ENCODE data around the gene ARHGAP45. TPM values are rescaled to one million over a fixed set of nuclear protein-coding genes. Genes with fewer than 3 reads are reported as not detected.
A peak's percentile ranks its signal among the peaks of the same experiment; 100 is the strongest.

Gene ARHGAP45
- total RNA-seq, 2 donors from 2014 or later, result 13.2 to 23.4 TPM

- Histone ChIP-seq H3K9me3 (no peaks in the 10 kb centered on the region), H3K36me3 (replicated peaks in 1 of 2; ENCODE audit: insufficient read depth in 1 of 2, low read depth in 2 of 2) (no peaks in the 10 kb centered on the region), H3K27me3 (no peaks in the 10 kb centered on the region), H3K4me1 (no peaks in the 10 kb centered on the region), H3K27ac (no peak overlapping the region), H3K4me3 (no peak overlapping the region)
- intact Hi-C loops (cut with DNase I), result no loop called here
- WGBS, 2 donors, result 88 to 97% methylated on average over 2 of the region's 5 CpGs
- TF ChIP-seq CTCF (IDR thresholded peaks at IDR 0.05), result no peak
- TF ChIP-seq POLR2A (IDR thresholded peaks at IDR 0.05), result no peak
- ATAC-seq (no peak), DNase-seq (no peak)
These were observed 14.5 kb upstream of the ARHGAP45 start for GRCh38 chr19:1052349-1052975.

DNA sequence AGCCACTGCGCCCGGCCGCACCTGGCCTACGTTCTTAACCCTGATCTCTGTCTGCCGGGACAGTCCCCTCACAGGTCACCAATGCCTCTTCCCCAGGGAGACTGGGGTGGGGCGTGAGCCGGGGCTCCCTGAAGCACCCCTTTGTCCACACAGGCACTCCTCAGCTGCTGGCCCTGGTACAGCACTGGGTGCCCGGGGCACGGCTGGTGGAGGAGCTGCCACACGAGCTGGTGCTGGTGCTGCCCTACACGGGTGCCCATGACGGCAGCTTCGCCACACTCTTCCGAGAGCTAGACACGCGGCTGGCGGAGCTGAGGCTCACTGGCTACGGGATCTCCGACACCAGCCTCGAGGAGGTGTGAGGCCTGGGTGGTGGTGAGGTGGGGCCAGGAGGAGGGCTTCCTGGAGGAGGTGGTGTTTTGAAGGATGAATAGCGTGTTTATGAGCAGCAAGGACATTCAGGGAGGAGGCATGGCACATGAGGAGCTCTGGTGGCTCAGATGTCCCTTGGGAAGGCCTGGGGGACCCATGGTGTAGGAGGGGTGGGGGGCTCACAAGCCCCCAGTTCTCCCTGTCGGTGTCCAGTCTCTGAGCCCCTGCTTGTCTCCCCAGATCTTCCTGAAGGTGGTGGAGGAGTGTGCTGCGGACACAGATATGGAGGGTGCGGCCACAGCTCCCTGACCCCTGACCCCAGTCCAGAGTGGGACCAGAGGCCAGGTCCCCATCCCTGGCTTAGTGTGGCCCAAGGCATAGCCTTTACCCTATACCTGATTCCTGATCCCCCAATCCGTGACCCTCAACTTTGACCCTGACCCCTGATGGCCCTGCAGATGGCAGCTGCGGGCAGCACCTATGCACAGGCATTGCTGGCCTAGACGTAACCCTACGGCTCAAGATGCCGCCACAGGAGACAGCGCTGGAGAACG, 13.5 kb upstream of the ARHGAP45 start:
- Histone ChIP-seq H3K27ac (no peak overlapping the region), H3K9me3 (no peaks in the 10 kb centered on the region), H3K4me3 (no peak overlapping the region), H3K36me3 (replicated peaks in 1 of 2; ENCODE audit: insufficient read depth in 1 of 2, low read depth in 2 of 2) (no peaks in the 10 kb centered on the region), H3K4me1 (no peaks in the 10 kb centered on the region), H3K27me3 (no peaks in the 10 kb centered on the region)
- ATAC-seq, result no peak
- WGBS, 2 donors, result 95% methylated on average over 23 to 31 of the region's 31 CpGs
- TF ChIP-seq CTCF (IDR thresholded peaks at IDR 0.05) (no peak), POLR2A (IDR thresholded peaks at IDR 0.05) (no peak)
- intact Hi-C loops (cut with DNase I), result no loop called here
- DNase-seq, result no peak

DNA sequence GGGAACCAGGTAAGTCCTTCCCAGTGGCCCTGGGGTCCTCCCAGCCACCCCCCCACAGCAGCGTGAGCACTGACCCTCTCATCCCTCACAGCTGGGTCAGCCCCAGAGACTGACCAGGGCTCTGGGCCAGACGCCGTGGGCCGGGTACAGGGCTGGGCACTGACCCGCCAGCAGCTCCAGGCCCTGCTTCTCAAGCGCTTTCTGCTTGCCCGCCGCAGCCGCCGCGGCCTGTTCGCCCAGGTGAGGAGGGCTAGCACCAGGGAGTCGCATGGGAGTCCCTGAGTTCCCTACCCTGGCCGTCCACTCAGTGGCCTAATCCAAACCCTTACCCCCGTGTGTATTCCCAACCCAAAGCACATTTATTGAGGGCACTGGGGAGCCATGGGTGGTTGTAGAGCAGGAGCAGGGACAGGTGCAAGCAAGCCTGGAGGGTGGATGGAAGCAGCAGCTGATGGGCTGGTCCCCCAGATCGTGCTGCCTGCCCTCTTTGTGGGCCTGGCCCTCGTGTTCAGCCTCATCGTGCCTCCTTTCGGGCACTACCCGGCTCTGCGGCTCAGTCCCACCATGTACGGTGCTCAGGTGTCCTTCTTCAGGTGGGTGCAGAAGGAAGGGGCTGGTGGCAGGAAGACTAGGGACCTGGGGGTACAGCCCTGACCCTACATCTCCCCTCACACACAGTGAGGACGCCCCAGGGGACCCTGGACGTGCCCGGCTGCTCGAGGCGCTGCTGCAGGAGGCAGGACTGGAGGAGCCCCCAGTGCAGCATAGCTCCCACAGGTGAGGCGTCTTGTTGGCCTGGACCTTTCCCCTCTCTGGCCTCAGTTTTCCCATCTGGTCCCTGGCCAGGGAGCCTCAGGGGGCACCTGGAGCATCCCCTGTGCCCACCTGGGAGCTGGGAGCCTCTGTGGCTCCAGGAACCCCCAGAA, 12.6 kb upstream of the ARHGAP45 start:
- 90 to 95% methylated on average over 7 to 28 of the region's 28 CpGs for WGBS, 2 donors
- ATAC-seq (peak; percentile 4), DNase-seq (no peak)
- no peak overlapping the region for H3K27ac ChIP-seq
- H3K4me1 ChIP-seq, result no peaks in the 10 kb centered on the region
- no peaks in the 10 kb centered on the region for H3K27me3 ChIP-seq
- no peak for TF ChIP-seq CTCF (IDR thresholded peaks at IDR 0.05)
- no peak for TF ChIP-seq POLR2A (IDR thresholded peaks at IDR 0.05)
- intact Hi-C loops (cut with DNase I), result no loop called here
- no peaks in the 10 kb centered on the region for H3K36me3 ChIP-seq (replicated peaks in 1 of 2; ENCODE audit: insufficient read depth in 1 of 2, low read depth in 2 of 2)
- no peaks in the 10 kb centered on the region for H3K9me3 ChIP-seq
- H3K4me3 ChIP-seq, result no peak overlapping the region

DNA sequence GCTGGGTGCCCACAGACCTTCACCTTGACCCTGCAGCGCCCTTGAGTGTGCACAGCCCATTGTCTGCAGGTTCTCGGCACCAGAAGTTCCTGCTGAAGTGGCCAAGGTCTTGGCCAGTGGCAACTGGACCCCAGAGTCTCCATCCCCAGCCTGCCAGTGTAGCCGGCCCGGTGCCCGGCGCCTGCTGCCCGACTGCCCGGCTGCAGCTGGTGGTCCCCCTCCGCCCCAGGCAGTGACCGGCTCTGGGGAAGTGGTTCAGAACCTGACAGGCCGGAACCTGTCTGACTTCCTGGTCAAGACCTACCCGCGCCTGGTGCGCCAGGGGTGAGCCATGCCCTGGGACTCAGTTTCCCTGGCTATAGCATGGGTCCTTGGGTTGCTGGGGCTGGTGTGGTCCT, 11.9 kb upstream of the ARHGAP45 start:
- no peaks in the 10 kb centered on the region for H3K4me1 ChIP-seq
- WGBS, 2 donors, result 93 to 97% methylated on average over 3 to 11 of the region's 14 CpGs
- DNase-seq, result no peak
- H3K27ac ChIP-seq, result no peak overlapping the region
- no peak overlapping the region for H3K4me3 ChIP-seq
- intact Hi-C loops (cut with DNase I), result no loop called here
- no peaks in the 10 kb centered on the region for H3K9me3 ChIP-seq
- no peak for ATAC-seq
- TF ChIP-seq CTCF (IDR thresholded peaks at IDR 0.05) (no peak), POLR2A (IDR thresholded peaks at IDR 0.05) (no peak)
- no peaks in the 10 kb centered on the region for H3K36me3 ChIP-seq (replicated peaks in 1 of 2; ENCODE audit: insufficient read depth in 1 of 2, low read depth in 2 of 2)
- no peaks in the 10 kb centered on the region for H3K27me3 ChIP-seq

Data from body of pancreas (tissue), 4 donors.